K562 (cell line): ENCODE measurements around the gene CNPY3. TPM values are rescaled to one million over a fixed set of nuclear protein-coding genes. Genes with fewer than 3 reads are reported as not detected.

Source experiments
- ATAC-seq: fragments of 200-7000 bp; cut with Tn5 transposase; 3 replicates; pipeline ENCODE4 v1.9.1; 2020; ENCODE audit warnings: moderate library complexity
- BruUV-seq: library from RNA; stranded (reverse); fragments of 400-500 nt; replicated peaks from 2 replicates; lab custom pipeline; 2021; lab: Mats Ljungman, UMichigan
- CTCF ChIA-PET: fragments of 300-600 bp; formaldehyde crosslinking; extraction: SDS; loops from one replicate; lab custom pipeline; 2021; ENCODE audit warnings: low intra/inter-chr PET ratio; lab: Yijun Ruan, JAX
- POLR2A ChIA-PET: fragments of 300-600, 350-650 bp; sonication (Branson Sonifier 250); formaldehyde crosslinking; extraction: SDS; loops from one replicate; lab custom pipeline; 2021; ENCODE audit warnings: antibody characterized with exemption, inconsistent platforms; lab: Yijun Ruan, JAX
- DNase-seq, 4 experiments: peaks; one replicate each; pipeline versions ENCODE4 v3.0.0 to v3.0.0-alpha.2; 2011 to 2018; ENCODE audit warnings: low spot score in 3 of 4, mixed read lengths in 3 of 4; ENCODE audit errors: extremely low read depth in 1 of 4
- FAIRE-seq: peaks from 2 replicates; lab custom pipeline; 2011; peaks lifted over from hg19 to GRCh38; lab: Jason Lieb, UNC
- H2AFZ ChIP-seq: 2 replicates; pipeline ENCODE4 v1.6.0; 2011; ENCODE audit warnings: low read depth, low read length, control low read depth, inconsistent platforms
- H3K27ac ChIP-seq: fragments of 200-600 bp; 3 replicates; pipeline ENCODE4 v1.8.0; 2011; ENCODE audit warnings: low read depth, mild to moderate bottlenecking, control low read depth, inconsistent platforms, low read length, moderate library complexity, mixed read lengths; ENCODE audit errors: extremely low read depth
- H3K27me3 ChIP-seq, 2 experiments: fragments of 300-600 bp in 1 of 2; 2 replicates in 1 of 2; 3 replicates in 1 of 2; pipeline versions ENCODE4 v1.6.0 to v1.8.0; 2011; ENCODE audit warnings: inconsistent platforms in 2 of 2, low read length in 2 of 2, mild to moderate bottlenecking in 1 of 2, mixed read lengths in 1 of 2, moderate library complexity in 1 of 2; ENCODE audit not compliant: control insufficient read depth in 2 of 2, insufficient read depth in 2 of 2
- H3K36me3 ChIP-seq: fragments of 300-600 bp; 3 replicates; pipeline ENCODE4 v1.8.0; 2011; ENCODE audit warnings: mild to moderate bottlenecking, low read length, inconsistent platforms; ENCODE audit not compliant: control insufficient read depth, insufficient read depth
- H3K4me1 ChIP-seq, 2 experiments: fragments of 200-600 bp in 1 of 2; replicated peaks in 1 of 2; 2 replicates in 1 of 2; 3 replicates in 1 of 2; pipeline versions ENCODE4 v1.5.1 to v1.8.0; 2011; ENCODE audit warnings: inconsistent platforms in 2 of 2, low read length in 2 of 2, mild to moderate bottlenecking in 1 of 2, mixed read lengths in 1 of 2, moderate library complexity in 1 of 2; ENCODE audit not compliant: control insufficient read depth in 2 of 2, insufficient read depth in 2 of 2
- H3K4me2 ChIP-seq: 2 replicates; pipeline ENCODE4 v1.6.1; 2011; ENCODE audit warnings: low read length, control low read depth, inconsistent platforms, mixed read lengths; ENCODE audit not compliant: insufficient read depth
- H3K4me3 ChIP-seq: fragments of 200-600 bp; sonication (generic), shearing (Covaris generic); 2 replicates; pipeline ENCODE4 v1.5.1; 2016; ENCODE audit warnings: control low read depth, inconsistent platforms
- H3K79me2 ChIP-seq: fragments of 200-600 bp; 3 replicates; pipeline ENCODE4 v1.8.0; 2011; ENCODE audit warnings: low read length, inconsistent platforms; ENCODE audit not compliant: control insufficient read depth, insufficient read depth
- H3K9ac ChIP-seq, 2 experiments: 2 replicates each; pipeline versions ENCODE4 v1.6.0 to v1.6.1; 2011; ENCODE audit warnings: low read depth in 2 of 2, low read length in 2 of 2, control low read depth in 1 of 2, inconsistent platforms in 1 of 2, mild to moderate bottlenecking in 1 of 2, mixed read lengths in 1 of 2; ENCODE audit not compliant: insufficient read depth in 1 of 2
- H3K9me1 ChIP-seq: one replicate; pipeline ENCODE4 v1.6.0; 2011; ENCODE audit warnings: inconsistent platforms, mild to moderate bottlenecking, low read length, moderate library complexity; ENCODE audit not compliant: control insufficient read depth, insufficient read depth
- H3K9me3 ChIP-seq: replicated peaks from 2 replicates; pipeline ENCODE4 v1.5.1; 2011; ENCODE audit warnings: low read depth, low read length, inconsistent platforms; ENCODE audit not compliant: control insufficient read depth, insufficient read depth
- H4K20me1 ChIP-seq: replicated peaks from 2 replicates; pipeline ENCODE4 v1.6.1; 2011; ENCODE audit warnings: low read length, inconsistent platforms, mixed read lengths; ENCODE audit not compliant: control insufficient read depth, insufficient read depth
- ATF1 ChIP-seq, 2 experiments: fragments of 450-650 bp in 1 of 2; IDR thresholded peaks; 2 replicates each; pipeline ENCODE4 v1.6.1; 2016; ENCODE audit warnings: missing compliant biosample characterization in 1 of 2, missing genetic modification characterization in 1 of 2
- CBFB ChIP-seq: sonication (generic); formaldehyde crosslinking; IDR thresholded peaks from 2 replicates; pipeline ENCODE4 v1.4.0; 2020; ENCODE audit warnings: mild to moderate bottlenecking, missing genetic modification reagents
- FOXP1 ChIP-seq: sonication (generic); formaldehyde crosslinking; IDR thresholded peaks from 2 replicates; pipeline ENCODE4 v1.8.0; 2022; ENCODE audit warnings: mild to moderate bottlenecking, missing genetic modification reagents
- HDAC6 ChIP-seq: IDR thresholded peaks from 2 replicates; pipeline ENCODE4 v1.6.1; 2012; ENCODE audit warnings: low read depth, mild to moderate bottlenecking, control low read depth, inconsistent platforms, low read length, moderate library complexity
- HINFP ChIP-seq: fragments of 450-650 bp; conservative IDR thresholded peaks from 2 replicates; pipeline ENCODE4 v1.6.1; 2016; ENCODE audit warnings: missing genetic modification characterization, low read depth, mild to moderate bottlenecking, control low read depth, missing compliant biosample characterization
- IFI16 ChIP-seq: fragments of 250-450 bp; sonication (Bioruptor Pico); IDR thresholded peaks from 2 replicates; pipeline ENCODE4 v2.1.2; 2022; ENCODE audit warnings: mild to moderate bottlenecking, inconsistent platforms
- ILF3 ChIP-seq: fragments of 450-650 bp; IDR thresholded peaks from 2 replicates; pipeline ENCODE4 v1.6.1; 2018; ENCODE audit warnings: antibody characterized with exemption, mild to moderate bottlenecking, moderate library complexity, borderline replicate concordance
- MAFG ChIP-seq: fragments of 450-650 bp; conservative IDR thresholded peaks from 2 replicates; pipeline ENCODE4 v1.6.1; 2016; ENCODE audit warnings: missing genetic modification characterization, missing compliant biosample characterization
- MAFK ChIP-seq: IDR thresholded peaks from 2 replicates; pipeline ENCODE4 v1.6.1; 2011; ENCODE audit warnings: low read length, improper control_type of control experiment
- NR3C1 ChIP-seq: sonication (generic); formaldehyde crosslinking; IDR thresholded peaks from 2 replicates; pipeline ENCODE4 v1.8.1; 2022; ENCODE audit warnings: missing genetic modification reagents
- PHF8 ChIP-seq: fragments of 200-600 bp; sonication (generic); IDR thresholded peaks from 2 replicates; pipeline ENCODE4 v1.6.1; 2012; ENCODE audit warnings: mixed run types, mild to moderate bottlenecking, inconsistent platforms, low read length, moderate library complexity, borderline replicate concordance
- PPARD ChIP-seq: fragments of 250-450 bp; sonication (Bioruptor Pico); IDR thresholded peaks from 2 replicates; pipeline ENCODE4 v1.8.0; 2022; ENCODE audit warnings: inconsistent platforms, mild to moderate bottlenecking, moderate library complexity
- RFX5 ChIP-seq: IDR thresholded peaks from 2 replicates; pipeline ENCODE4 v1.6.1; 2011; ENCODE audit warnings: low read depth, mild to moderate bottlenecking, improper control_type of control experiment, low read length
- SLC30A9 ChIP-seq: fragments of 250-450 bp; sonication (Bioruptor Pico); IDR thresholded peaks from 2 replicates; pipeline ENCODE4 v1.8.0; 2022; ENCODE audit warnings: mild to moderate bottlenecking, moderate library complexity
- STAT6 ChIP-seq: sonication (generic); formaldehyde crosslinking; IDR thresholded peaks from 2 replicates; pipeline ENCODE4 v1.8.1; 2023; ENCODE audit warnings: mild to moderate bottlenecking, missing genetic modification reagents
- ZNF512 ChIP-seq: IDR thresholded peaks from 2 replicates; pipeline ENCODE4 v1.6.1; 2016; ENCODE audit warnings: missing genetic modification characterization, missing compliant biosample characterization
- ZNF699 ChIP-seq: fragments of 250-450 bp; sonication (Bioruptor Pico); IDR thresholded peaks from 2 replicates; pipeline ENCODE4 v1.8.0; 2021; ENCODE audit warnings: mild to moderate bottlenecking, moderate library complexity; ENCODE audit not compliant: insufficient replicate concordance
- ZNF785 ChIP-seq: fragments of 250-450 bp; sonication (Bioruptor Pico); IDR thresholded peaks from 2 replicates; pipeline ENCODE4 v1.4.0; 2020; ENCODE audit warnings: mild to moderate bottlenecking
- WGBS: fragments of 100-300 bp; shearing (Covaris generic); methylation state at CpG from one replicate; pipeline ENCODE4 v1.1.6; 2016; ENCODE audit warnings: low coverage, mixed read lengths; ENCODE audit not compliant: insufficient coverage; ENCODE audit errors: missing lambda C conversion rate; 5-methylcytosine and 5-hydroxymethylcytosine counted together
- in situ Hi-C: fragments of 300-500 bp; cut with MboI; formaldehyde crosslinking; loops from 4 replicates; pipeline ENCODE4 v1.15.0; 2018; ENCODE audit warnings: inconsistent platforms, mixed read lengths
- intact Hi-C: fragments of 100-400 bp; cut with micrococcal nuclease; formaldehyde crosslinking; loops from 2 replicates; pipeline ENCODE4 v1.14.2; 2022
- polyA plus RNA-seq, 8 experiments: library from polyadenylated mRNA; depleted of rRNA in 4 of 8; stranded (reverse) in 5 of 8; unstranded in 3 of 8; fragments of >200 nt; fragmentation: Nextera tagmentation in 2 of 8; fragmentation: Illumina TruSeq in 1 of 8; extraction: Ambion mirVana in 2 of 8; extraction: Trizol in 1 of 8; gene quantifications; 2 replicates each; pipeline versions ENCODE4 v1.2.1 to v1.2.3, GENCODE V29; 2011 to 2014; ENCODE audit warnings: inconsistent platforms in 1 of 8, missing spikeins in 1 of 8
- total RNA-seq, 7 experiments: library from RNA; depleted of rRNA in 6 of 7; stranded (reverse); fragments of >200 nt in 6 of 7; fragmentation: Illumina TruSeq in 2 of 7; extraction: Trizol in 2 of 7; gene quantifications; 2 replicates each; pipeline versions ENCODE4 v1.2.1 to v1.2.3, GENCODE V29; 2011 to 2021; ENCODE audit warnings: low replicate concordance in 1 of 7

Gene CNPY3
- total and polyA plus RNA-seq, 9 of the 15 experiments (the other 6 are each of a cell fraction or from before 2014, with no cell fraction given): 2.4 to 37.4 (median 21.2) TPM

GRCh38 chr6:42961020-42961470 is 31.8 kb downstream of the CNPY3 start:
- 75% methylated on average over 15 of the region's 15 CpGs for WGBS
- no peak for TF ChIP-seq CBFB (CRISPR knock-in tag)
- no peak for TF ChIP-seq RFX5
- TF ChIP-seq STAT6: no peak
- TF ChIP-seq HINFP (tag): no peak
- TF ChIP-seq SLC30A9 (CRISPR knock-in tag): no peak
- TF ChIP-seq NR3C1 (CRISPR knock-in tag): no peak
- no peak for TF ChIP-seq ZNF699 (CRISPR knock-in tag)
- no peak for TF ChIP-seq PHF8
- TF ChIP-seq ZNF785: no peak
- TF ChIP-seq FOXP1: no peak
- no peak for TF ChIP-seq ILF3
- TF ChIP-seq MAFG (tag): no peak
- TF ChIP-seq ZNF512 (tag): no peak
- TF ChIP-seq MAFK: no peak
- TF ChIP-seq HDAC6: no peak
- no peak for TF ChIP-seq PPARD (CRISPR knock-in tag)
- TF ChIP-seq ATF1 (CRISPR knock-in tag; IDR thresholded peaks at IDR 0.05): no peak
- TF ChIP-seq ATF1 (tag; IDR thresholded peaks at IDR 0.05): no peak
- no peak for TF ChIP-seq IFI16 (CRISPR knock-in tag)

More at GRCh38 chr6:42961020-42961470, 31.8 kb downstream of the CNPY3 start:
- ChIA-PET POLR2A (interaction anchor here (0.6 kb wide), 1 partner anchor 10 kb away, joined by 3 read pairs; no protein-coding TSS in a partner anchor), CTCF (no interaction called here)
- BruUV-seq: no TSS peak
- DNase-seq: no peak
- no peaks in the 10 kb centered on the region for H3K9me3 ChIP-seq
- H3K9ac ChIP-seq: no peak overlapping the region; a peak in 1 of 4 replicates
- H3K27me3 ChIP-seq: no peaks in the 10 kb centered on the region
- no peaks in the 10 kb centered on the region for H3K79me2 ChIP-seq
- in situ Hi-C loops: no loop called here
- intact Hi-C loops: loop anchor here (5.0 kb wide), 1 partner anchor 59 kb away; no protein-coding TSS in a partner anchor
- H2AFZ ChIP-seq: no peak overlapping the region
- peaks cover 20% of the 10 kb centered on the region; the same call in 1 of the 3 replicates for H3K36me3 ChIP-seq
- H3K4me3 ChIP-seq: no peak overlapping the region
- no peaks in the 10 kb centered on the region for H4K20me1 ChIP-seq
- ATAC-seq: no peak
- FAIRE-seq: no peak
- peaks cover 0 to 14% of the 10 kb centered on the region in 2 experiments; a peak in 2 of 5 replicates for H3K4me1 ChIP-seq
- no peak overlapping the region for H3K4me2 ChIP-seq
- H3K27ac ChIP-seq: no peak overlapping the region
- H3K9me1 ChIP-seq: no peaks in the 10 kb centered on the region
